Astrocyte (in vitro differentiated cells and primary cell): ENCODE measurements around the gene DNAI4. TPM values are rescaled to one million over a fixed set of nuclear protein-coding genes. Genes with fewer than 3 reads are reported as not detected.
"Not testable (repeated sequence)": the region's sequence is repeated elsewhere in the genome, so short reads cannot be mapped to it uniquely, and the experiment has no call there.

Experiments used
- DNase-seq: peaks from one replicate; pipeline ENCODE4 v3.0.0-alpha.2; 2010; ENCODE audit warnings: low read depth
- FAIRE-seq: peaks from 2 replicates; lab custom pipeline; 2011; peaks lifted over from hg19 to GRCh38; lab: Jason Lieb, UNC
- H2AFZ ChIP-seq: 2 replicates; pipeline ENCODE4 v1.6.0; 2012; ENCODE audit warnings: low read depth, low read length, inconsistent platforms
- H3K27ac ChIP-seq: 2 replicates; pipeline ENCODE4 v1.5.1; 2011; ENCODE audit warnings: low read depth, low read length, inconsistent platforms
- H3K27me3 ChIP-seq: 2 replicates; pipeline ENCODE4 v1.6.0; 2011; ENCODE audit warnings: low read length, inconsistent platforms; ENCODE audit not compliant: insufficient read depth
- H3K36me3 ChIP-seq: 2 replicates; pipeline ENCODE4 v1.5.1; 2011; ENCODE audit warnings: low read length, inconsistent platforms; ENCODE audit not compliant: insufficient read depth
- H3K4me1 ChIP-seq: 2 replicates; pipeline ENCODE4 v1.5.1; 2011; ENCODE audit warnings: low read length, inconsistent platforms; ENCODE audit not compliant: insufficient read depth
- H3K4me2 ChIP-seq: 2 replicates; pipeline ENCODE4 v1.6.0; 2012; ENCODE audit warnings: low read length, inconsistent platforms
- H3K4me3 ChIP-seq: 2 replicates; pipeline ENCODE4 v1.5.1; 2011; ENCODE audit warnings: low read depth, mild to moderate bottlenecking, low read length, inconsistent platforms; ENCODE audit not compliant: insufficient read depth
- H3K79me2 ChIP-seq: 2 replicates; pipeline ENCODE4 v1.6.0; 2012; ENCODE audit warnings: mild to moderate bottlenecking, low read length, inconsistent platforms; ENCODE audit not compliant: insufficient read depth
- H3K9ac ChIP-seq: 2 replicates; pipeline ENCODE4 v1.6.0; 2012; ENCODE audit warnings: mild to moderate bottlenecking, low read length, inconsistent platforms
- H3K9me3 ChIP-seq: 2 replicates; pipeline ENCODE4 v1.5.1; 2012; ENCODE audit warnings: low read depth, mild to moderate bottlenecking, low read length, inconsistent platforms; ENCODE audit not compliant: insufficient read depth
- H4K20me1 ChIP-seq: 2 replicates; pipeline ENCODE4 v1.6.0; 2012; ENCODE audit warnings: low read length, inconsistent platforms; ENCODE audit not compliant: insufficient read depth
- H3K27ac Mint-ChIP-seq: one replicate; pipeline ENCODE4 v1.8.0; 2021; ENCODE audit warnings: mild to moderate bottlenecking, mixed read lengths; ENCODE audit not compliant: unreplicated experiment
- H3K27me3 Mint-ChIP-seq: one replicate; pipeline ENCODE4 v1.8.0; 2021; ENCODE audit warnings: low read depth, mixed read lengths; ENCODE audit not compliant: unreplicated experiment
- H3K36me3 Mint-ChIP-seq: one replicate; pipeline ENCODE4 v1.8.0; 2021; ENCODE audit warnings: low read depth, mixed read lengths; ENCODE audit not compliant: unreplicated experiment
- H3K4me1 Mint-ChIP-seq: one replicate; pipeline ENCODE4 v1.8.0; 2021; ENCODE audit warnings: low read depth, mixed read lengths; ENCODE audit not compliant: unreplicated experiment
- H3K4me3 Mint-ChIP-seq: one replicate; pipeline ENCODE4 v1.8.0; 2021; ENCODE audit warnings: mild to moderate bottlenecking, moderate library complexity, mixed read lengths; ENCODE audit not compliant: unreplicated experiment
- H3K9me3 Mint-ChIP-seq: one replicate; pipeline ENCODE4 v1.8.0; 2021; ENCODE audit warnings: mild to moderate bottlenecking, mixed read lengths; ENCODE audit not compliant: unreplicated experiment
- EZH2 ChIP-seq: IDR thresholded peaks from 2 replicates; pipeline ENCODE4 v1.6.1; 2012; ENCODE audit warnings: mild to moderate bottlenecking, low read length, inconsistent platforms; ENCODE audit not compliant: insufficient read depth
- total RNA-seq: library from RNA; stranded (reverse); gene quantifications from 2 replicates; pipeline ENCODE4 v1.2.1, GENCODE V29; 2021
- TF ChIP-seq, protein P1 (sequence below): IDR thresholded peaks from 2 replicates; pipeline ENCODE4 v1.5.1; 2011; ENCODE audit warnings: low read depth, mild to moderate bottlenecking, inconsistent platforms, low read length, moderate library complexity; ENCODE audit not compliant: insufficient read depth

Gene DNAI4
- total RNA-seq, 1 donor from 2014 or later = 7.7 TPM

DNA sequence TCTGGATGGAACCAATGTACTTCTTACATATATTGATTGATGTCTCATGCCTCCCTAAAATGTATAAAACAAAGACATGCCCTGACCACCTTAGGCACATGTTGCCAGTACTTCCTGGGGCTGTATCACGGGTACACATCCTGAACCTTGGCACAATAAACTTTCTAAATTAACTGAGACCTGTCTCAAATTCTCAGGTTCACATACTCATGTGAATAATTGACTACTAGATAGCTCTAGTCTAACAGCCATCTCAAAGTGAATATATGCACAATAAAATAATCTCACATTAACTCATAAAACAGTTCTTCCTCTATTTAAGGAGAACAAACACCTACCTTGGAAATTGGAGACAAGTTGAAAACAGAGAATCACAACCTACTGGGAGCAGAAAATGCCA, 5.6 kb downstream of the DNAI4 start:
- Mint-ChIP-seq H3K27me3 (no peaks in the 10 kb centered on the region), H3K9me3 (no peaks in the 10 kb centered on the region), H3K36me3 (peaks cover 2% of the 10 kb centered on the region), H3K4me3 (no peak overlapping the region), H3K4me1 (no peaks in the 10 kb centered on the region), H3K27ac (no peak overlapping the region)
- Histone ChIP-seq H3K4me3 (no peak overlapping the region), H3K27me3 (no peaks in the 10 kb centered on the region), H3K4me1 (peaks cover 5% of the 10 kb centered on the region), H2AFZ (no peak overlapping the region), H3K79me2 (peaks cover 21% of the 10 kb centered on the region), H3K36me3 (no peaks in the 10 kb centered on the region), H3K4me2 (no peak overlapping the region), H3K9ac (no peak overlapping the region), H3K9me3 (no peaks in the 10 kb centered on the region), H4K20me1 (no peaks in the 10 kb centered on the region), H3K27ac (no peak overlapping the region)
- TF ChIP-seq EZH2 = no peak
- TF ChIP-seq, protein P1, sequence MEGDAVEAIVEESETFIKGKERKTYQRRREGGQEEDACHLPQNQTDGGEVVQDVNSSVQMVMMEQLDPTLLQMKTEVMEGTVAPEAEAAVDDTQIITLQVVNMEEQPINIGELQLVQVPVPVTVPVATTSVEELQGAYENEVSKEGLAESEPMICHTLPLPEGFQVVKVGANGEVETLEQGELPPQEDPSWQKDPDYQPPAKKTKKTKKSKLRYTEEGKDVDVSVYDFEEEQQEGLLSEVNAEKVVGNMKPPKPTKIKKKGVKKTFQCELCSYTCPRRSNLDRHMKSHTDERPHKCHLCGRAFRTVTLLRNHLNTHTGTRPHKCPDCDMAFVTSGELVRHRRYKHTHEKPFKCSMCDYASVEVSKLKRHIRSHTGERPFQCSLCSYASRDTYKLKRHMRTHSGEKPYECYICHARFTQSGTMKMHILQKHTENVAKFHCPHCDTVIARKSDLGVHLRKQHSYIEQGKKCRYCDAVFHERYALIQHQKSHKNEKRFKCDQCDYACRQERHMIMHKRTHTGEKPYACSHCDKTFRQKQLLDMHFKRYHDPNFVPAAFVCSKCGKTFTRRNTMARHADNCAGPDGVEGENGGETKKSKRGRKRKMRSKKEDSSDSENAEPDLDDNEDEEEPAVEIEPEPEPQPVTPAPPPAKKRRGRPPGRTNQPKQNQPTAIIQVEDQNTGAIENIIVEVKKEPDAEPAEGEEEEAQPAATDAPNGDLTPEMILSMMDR = no peak
- FAIRE-seq (no peak), DNase-seq (no peak)

DNA sequence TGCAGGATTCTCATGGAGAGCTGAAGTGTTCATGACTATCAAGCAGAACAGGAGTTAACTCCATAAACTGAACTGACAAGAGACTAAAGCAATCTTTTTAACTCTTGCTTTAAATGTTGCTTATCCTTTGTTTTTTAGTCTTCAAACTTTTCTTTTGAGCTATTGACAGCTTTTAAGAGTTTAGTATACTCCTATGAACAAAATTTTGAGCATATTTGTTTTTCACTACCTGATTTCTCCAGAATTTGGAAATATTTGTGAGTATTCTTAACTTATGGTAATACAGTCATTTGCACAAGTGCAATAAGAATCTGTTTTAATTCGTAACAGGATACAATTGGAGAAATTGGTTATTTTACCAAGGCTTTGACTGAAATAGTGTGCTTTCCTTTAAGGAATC, 7.2 kb downstream of the DNAI4 start:
- FAIRE-seq (no peak), DNase-seq (no peak)
- H3K4me3 ChIP-seq = no peak overlapping the region
- no peak overlapping the region for H3K4me3 Mint-ChIP-seq
- H3K36me3 Mint-ChIP-seq = peaks cover 2% of the 10 kb centered on the region
- no peaks in the 10 kb centered on the region for H3K9me3 ChIP-seq
- H3K27ac Mint-ChIP-seq = no peak overlapping the region
- no peaks in the 10 kb centered on the region for H3K4me1 Mint-ChIP-seq
- H3K4me2 ChIP-seq = no peak overlapping the region
- no peak overlapping the region for H3K9ac ChIP-seq
- H3K27me3 Mint-ChIP-seq = no peaks in the 10 kb centered on the region
- no peaks in the 10 kb centered on the region for H3K4me1 ChIP-seq
- H3K9me3 Mint-ChIP-seq = no peaks in the 10 kb centered on the region
- no peak overlapping the region for H2AFZ ChIP-seq
- peaks cover 7% of the 10 kb centered on the region for H3K79me2 ChIP-seq
- H3K27ac ChIP-seq = no peak overlapping the region
- no peaks in the 10 kb centered on the region for H3K36me3 ChIP-seq
- no peak for TF ChIP-seq EZH2
- TF ChIP-seq, protein P1 = no peak
- no peaks in the 10 kb centered on the region for H4K20me1 ChIP-seq
- H3K27me3 ChIP-seq = no peaks in the 10 kb centered on the region

DNA sequence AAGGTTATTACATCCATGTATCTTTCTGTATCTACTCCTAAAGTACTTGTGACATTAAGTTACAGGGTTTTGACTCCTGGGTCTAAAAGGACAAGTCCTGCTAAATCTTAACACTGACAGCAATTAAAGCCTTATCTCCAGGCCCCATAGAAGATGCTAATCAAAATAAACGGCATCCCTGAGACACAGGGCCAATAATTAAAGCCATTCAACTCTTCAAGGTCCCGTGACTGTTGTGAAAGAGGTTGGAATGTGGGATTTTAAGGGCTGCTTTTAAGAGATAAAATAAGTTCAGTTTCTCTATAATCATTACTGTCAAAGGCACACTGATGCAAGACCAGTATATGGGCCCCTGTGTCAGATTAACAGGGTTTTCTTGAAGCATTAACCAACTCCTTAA, 8.3 kb downstream of the DNAI4 start:
- no peaks in the 10 kb centered on the region for H3K27me3 ChIP-seq
- peaks cover 3% of the 10 kb centered on the region for H3K79me2 ChIP-seq
- FAIRE-seq = no peak
- H3K27ac ChIP-seq = no peak overlapping the region
- Mint-ChIP-seq H3K36me3 (peaks cover 5% of the 10 kb centered on the region), H3K27ac (no peak overlapping the region), H3K4me3 (no peak overlapping the region), H3K9me3 (no peaks in the 10 kb centered on the region), H3K27me3 (no peaks in the 10 kb centered on the region), H3K4me1 (no peaks in the 10 kb centered on the region)
- TF ChIP-seq, protein P1 = no peak
- TF ChIP-seq EZH2 = no peak
- no peaks in the 10 kb centered on the region for H3K36me3 ChIP-seq
- H2AFZ ChIP-seq = no peak overlapping the region
- H3K4me3 ChIP-seq = no peak overlapping the region
- H3K4me1 ChIP-seq = no peaks in the 10 kb centered on the region
- DNase-seq = no peak
- H3K9me3 ChIP-seq = no peaks in the 10 kb centered on the region
- H3K9ac ChIP-seq = no peak overlapping the region
- H3K4me2 ChIP-seq = no peak overlapping the region
- H4K20me1 ChIP-seq = no peaks in the 10 kb centered on the region

DNA sequence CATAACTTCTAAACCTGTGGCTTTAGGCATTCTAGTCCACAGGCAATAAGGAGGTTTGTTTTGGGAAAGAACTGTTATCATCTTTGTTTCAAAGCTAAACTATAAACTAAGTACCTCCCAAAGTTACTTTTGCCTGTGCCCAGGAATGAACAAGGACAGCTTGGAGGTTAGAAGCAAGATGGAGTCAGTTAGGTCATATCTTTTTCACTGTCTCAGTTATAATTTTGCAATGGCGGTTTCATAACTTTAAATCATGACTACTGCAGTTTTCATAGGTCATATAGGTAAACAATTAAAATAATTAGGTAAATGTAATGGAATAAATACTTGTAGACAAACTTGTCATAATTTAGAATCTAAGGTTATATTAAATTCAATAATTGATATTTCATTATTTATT, 9.5 kb downstream of the DNAI4 start:
- not testable (repeated sequence) for H3K27ac Mint-ChIP-seq, H3K36me3 ChIP-seq, FAIRE-seq

More for the DNA sequence above, 9.5 kb downstream of the DNAI4 start:
- H4K20me1 ChIP-seq, H3K4me3 Mint-ChIP-seq, H3K27me3 Mint-ChIP-seq, H3K4me2 ChIP-seq, H3K79me2 ChIP-seq, H2AFZ ChIP-seq, H3K4me1 Mint-ChIP-seq, H3K9me3 ChIP-seq, H3K9me3 Mint-ChIP-seq, H3K27ac ChIP-seq, DNase-seq, H3K9ac ChIP-seq, H3K27me3 ChIP-seq, H3K4me3 ChIP-seq, H3K36me3 Mint-ChIP-seq, H3K4me1 ChIP-seq: not testable (repeated sequence)
